OCI-LY1 (cell line): ENCODE data around the gene ZNF804B.

Source experiments
- H2AFZ ChIP-seq: fragments of 200-600 bp; sonication (generic), shearing (Covaris generic); 2 replicates; pipeline ENCODE4 v1.6.0; 2014; ENCODE audit warnings: antibody characterized with exemption, mild to moderate bottlenecking, low read length
- H3F3A ChIP-seq: fragments of 200-600 bp; sonication (generic), shearing (Covaris generic); 2 replicates; pipeline ENCODE4 v1.6.0; 2014; ENCODE audit warnings: mild to moderate bottlenecking, antibody characterized with exemption, low read length, moderate library complexity; ENCODE audit not compliant: insufficient read depth
- H3K27ac ChIP-seq: fragments of 200-600 bp; sonication (generic); 2 replicates; pipeline ENCODE4 v1.5.1; 2014; ENCODE audit warnings: low read length, mixed run types, mild to moderate bottlenecking, low read depth; ENCODE audit not compliant: poor library complexity, severe bottlenecking
- H3K27me3 ChIP-seq: fragments of 200-600 bp; sonication (generic); 2 replicates; pipeline ENCODE4 v1.6.0; 2014; ENCODE audit warnings: antibody characterized with exemption, mild to moderate bottlenecking, low read length, moderate library complexity; ENCODE audit not compliant: insufficient read depth
- H3K36me3 ChIP-seq: fragments of 200-600 bp; sonication (generic); 2 replicates; pipeline ENCODE4 v1.6.1; 2014; ENCODE audit warnings: mild to moderate bottlenecking, antibody characterized with exemption, low read length, moderate library complexity, mixed read lengths; ENCODE audit not compliant: insufficient read depth
- H3K4me1 ChIP-seq: fragments of 200-600 bp; sonication (generic); 2 replicates; pipeline ENCODE4 v1.5.1; 2014; ENCODE audit warnings: mild to moderate bottlenecking, low read length, moderate library complexity; ENCODE audit not compliant: insufficient read depth, severe bottlenecking
- H3K4me2 ChIP-seq: fragments of 200-600 bp; sonication (generic), shearing (Covaris generic); 2 replicates; pipeline ENCODE4 v1.6.1; 2014; ENCODE audit warnings: low read length
- H3K4me3 ChIP-seq: fragments of 200-600 bp; sonication (generic); 2 replicates; pipeline ENCODE4 v1.5.1; 2014; ENCODE audit warnings: low read length, low read depth, mild to moderate bottlenecking, mixed read lengths; ENCODE audit not compliant: poor library complexity, severe bottlenecking
- H3K79me2 ChIP-seq: fragments of 200-600 bp; shearing (Covaris generic); 2 replicates; pipeline ENCODE4 v1.6.1; 2016; ENCODE audit warnings: mixed run types, low read length, mixed read lengths; ENCODE audit not compliant: insufficient read depth
- H3K9ac ChIP-seq: fragments of 200-600 bp; sonication (generic), shearing (Covaris generic); 2 replicates; pipeline ENCODE4 v1.6.1; 2014; ENCODE audit warnings: mild to moderate bottlenecking, low read length, mixed read lengths
- H3K9me2 ChIP-seq: fragments of 200-600 bp; sonication (generic), shearing (Covaris generic); 2 replicates; pipeline ENCODE4 v1.6.1; 2014; ENCODE audit warnings: low read depth, mild to moderate bottlenecking, low read length, mixed read lengths
- H3K9me3 ChIP-seq: fragments of 200-600 bp; shearing (Covaris generic); 2 replicates; pipeline ENCODE4 v1.6.1; 2014; ENCODE audit warnings: low read length, mixed read lengths
- H4K20me1 ChIP-seq: fragments of 200-600 bp; sonication (generic), shearing (Covaris generic); 2 replicates; pipeline ENCODE4 v1.6.0; 2016; ENCODE audit warnings: mild to moderate bottlenecking, low read length; ENCODE audit not compliant: insufficient read depth
- CTCF ChIP-seq: fragments of 200-600 bp; sonication (generic), shearing (Covaris generic); IDR thresholded peaks from 2 replicates; pipeline ENCODE4 v1.5.1; 2017; ENCODE audit warnings: mild to moderate bottlenecking, antibody characterized with exemption, low read length, moderate library complexity, mixed read lengths
- EZH2 ChIP-seq: fragments of 200-600 bp; sonication (generic), shearing (Covaris generic); IDR thresholded peaks from 2 replicates; pipeline ENCODE4 v1.8.0; 2017; ENCODE audit warnings: borderline replicate concordance, mixed run types, mild to moderate bottlenecking, antibody characterized with exemption, low read length, moderate library complexity, mixed read lengths

The ZNF804B gene

GRCh38 chr7:88787777-88788176, 28.3 kb downstream of the ZNF804B start:
- H3K9me3 ChIP-seq = no peaks in the 10 kb centered on the region
- H3K4me3 ChIP-seq = no peak overlapping the region
- TF ChIP-seq CTCF (no peak), EZH2 (no peak)
- H3F3A ChIP-seq = no peaks in the 10 kb centered on the region
- no peak overlapping the region for H2AFZ ChIP-seq
- H3K27ac ChIP-seq = no peak overlapping the region
- no peaks in the 10 kb centered on the region for H3K79me2 ChIP-seq
- no peaks in the 10 kb centered on the region for H4K20me1 ChIP-seq
- no peaks in the 10 kb centered on the region for H3K9me2 ChIP-seq
- H3K4me2 ChIP-seq = no peak overlapping the region
- no peaks in the 10 kb centered on the region for H3K36me3 ChIP-seq
- H3K9ac ChIP-seq = no peak overlapping the region
- no peaks in the 10 kb centered on the region for H3K4me1 ChIP-seq
- H3K27me3 ChIP-seq = no peaks in the 10 kb centered on the region

DNA sequence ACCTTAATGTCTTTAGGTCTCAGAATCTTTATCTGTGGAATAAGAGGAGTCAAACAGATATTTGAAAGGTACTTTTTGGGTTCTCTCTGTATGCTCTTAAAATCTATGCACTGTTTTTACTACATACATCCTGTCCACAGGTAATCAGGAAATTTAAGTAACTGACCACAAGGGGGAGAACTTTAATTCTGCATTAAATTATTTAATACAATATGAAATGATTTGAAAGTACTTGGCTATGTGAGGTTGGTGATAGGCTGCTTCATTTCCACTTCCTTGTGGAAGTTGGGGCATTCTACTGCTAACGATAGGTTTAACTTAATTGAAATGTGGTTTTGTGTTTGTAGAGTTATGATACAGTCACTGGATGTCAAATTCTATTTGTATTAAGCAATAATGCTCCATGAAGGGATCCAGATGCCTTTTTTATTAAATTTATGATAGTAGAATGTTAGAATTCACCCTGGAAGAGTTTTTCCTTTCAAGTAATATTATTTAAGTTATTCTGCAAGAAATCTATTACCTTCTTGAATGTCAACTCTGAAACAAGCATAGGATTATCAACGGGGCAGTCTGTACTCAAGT, 30.1 kb downstream of the ZNF804B start:
- Histone ChIP-seq H2AFZ (no peak overlapping the region), H3F3A (no peaks in the 10 kb centered on the region), H3K9me2 (no peaks in the 10 kb centered on the region), H3K27ac (no peak overlapping the region), H3K27me3 (no peaks in the 10 kb centered on the region), H4K20me1 (no peaks in the 10 kb centered on the region), H3K79me2 (no peaks in the 10 kb centered on the region), H3K4me2 (no peak overlapping the region), H3K9me3 (no peaks in the 10 kb centered on the region), H3K9ac (no peak overlapping the region), H3K4me3 (no peak overlapping the region), H3K36me3 (no peaks in the 10 kb centered on the region), H3K4me1 (no peaks in the 10 kb centered on the region)
- TF ChIP-seq CTCF (peak; percentile 71), EZH2 (no peak)

GRCh38 chr7:88791891-88792290, 32.4 kb downstream of the ZNF804B start:
- Histone ChIP-seq H3K27me3 (no peaks in the 10 kb centered on the region), H3K4me2 (no peak overlapping the region), H4K20me1 (no peaks in the 10 kb centered on the region), H3K27ac (no peak overlapping the region), H3K4me1 (no peaks in the 10 kb centered on the region), H3F3A (no peaks in the 10 kb centered on the region), H3K79me2 (no peaks in the 10 kb centered on the region), H3K9me3 (no peaks in the 10 kb centered on the region), H3K36me3 (no peaks in the 10 kb centered on the region), H3K4me3 (no peak overlapping the region), H3K9me2 (no peaks in the 10 kb centered on the region), H2AFZ (no peak overlapping the region), H3K9ac (no peak overlapping the region)
- no peak for TF ChIP-seq CTCF
- no peak for TF ChIP-seq EZH2
